A549 treated with dexamethasone at 1 μM for 4 hours (cell line): ENCODE data around the gene SPSB1. TPM values are rescaled to one million over a fixed set of nuclear protein-coding genes. Genes with fewer than 3 reads are reported as not detected.

Experiments
- total RNA-seq: library from RNA; stranded (reverse); fragments of 200-300 nt; extraction: Qiagen RNA extraction; gene quantifications from 5 replicates; pipeline ENCODE4 v1.2.3, GENCODE V29; 2022

The SPSB1 gene
- 30.4 to 37.7 TPM (median 34.1 TPM) in 5 replicates for total RNA-seq

DNA sequence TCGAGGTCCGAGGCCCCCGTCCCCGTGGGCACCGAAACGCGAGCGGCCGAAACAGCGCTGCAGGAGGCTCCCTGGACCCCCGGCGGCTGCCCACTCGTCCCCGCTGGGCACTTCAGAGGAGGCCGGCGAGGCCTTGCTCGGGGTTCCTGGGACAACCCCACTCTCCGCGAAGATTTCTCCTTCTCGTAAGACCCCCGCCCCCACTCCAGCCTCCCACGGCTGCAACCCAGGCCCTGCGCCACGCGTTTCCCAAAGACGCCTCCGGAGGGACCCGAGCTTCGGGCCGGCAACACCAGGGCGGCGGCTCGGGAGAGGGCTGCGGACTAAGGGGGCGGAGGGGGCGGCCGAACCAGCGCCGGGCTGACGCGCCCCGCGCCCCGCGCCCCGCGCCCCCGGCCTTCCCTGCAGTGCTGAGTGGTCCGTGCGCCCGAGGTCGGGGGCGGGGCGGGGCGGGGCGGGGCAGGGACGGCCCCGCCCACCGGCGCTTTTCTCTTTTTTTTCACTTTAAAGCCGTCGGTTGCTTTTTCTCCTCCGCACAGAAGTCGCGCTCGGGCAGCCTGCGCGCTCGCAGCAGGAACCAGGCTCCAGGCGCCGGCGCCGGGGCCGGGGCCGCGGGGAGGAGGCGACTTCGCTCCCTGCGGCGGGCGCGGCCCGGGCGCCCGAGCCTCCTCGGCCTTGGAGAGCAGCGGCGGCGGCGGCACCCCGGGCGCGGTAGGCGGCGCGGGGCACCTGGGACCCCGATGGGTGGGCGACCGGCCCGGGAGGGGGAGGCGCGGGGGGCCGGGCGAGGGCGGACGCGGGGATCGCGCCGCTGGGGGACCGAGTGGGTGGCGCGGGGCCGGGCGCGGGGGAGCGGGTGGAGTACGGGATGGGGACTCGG, at the start of gene SPSB1:
TSS of gene SPSB1 (plus strand) at position 534 of the 880 bp plus-strand sequence. CDS start 62,998 bp downstream, outside the sequence.

Other genes with a start within 250 kb of the SPSB1 start
- gene SLC2A5, start 223.3 kb upstream of the SPSB1 start, total RNA-seq = 0.35 to 1.1 TPM (median 0.52 TPM) in 5 replicates
- 4.1 to 6.4 TPM (median 4.6 TPM) in 5 replicates for gene GPR157, start 163.8 kb upstream of the SPSB1 start, total RNA-seq
- 5.0 to 9.6 TPM (median 7.9 TPM) in 5 replicates for gene H6PD, start 58.1 kb upstream of the SPSB1 start, total RNA-seq
- gene SLC25A33, start 246.6 kb downstream of the SPSB1 start, total RNA-seq = 2.8 to 3.3 TPM (median 3.0 TPM) in 5 replicates